HFFc6 (cell line): ENCODE results near the gene WRAP53. TPM values are rescaled to one million over a fixed set of nuclear protein-coding genes. Genes with fewer than 3 reads are reported as not detected.

ENCODE experiments used
- DNase-seq: peaks from one replicate; pipeline ENCODE4 v3.0.0-alpha.2; 2018
- H3K27ac Mint-ChIP-seq: 2 replicates; pipeline ENCODE4 v1.8.0; 2020; ENCODE audit warnings: mild to moderate bottlenecking, mixed read lengths
- H3K27me3 Mint-ChIP-seq: 2 replicates; pipeline ENCODE4 v1.8.0; 2021; ENCODE audit warnings: mild to moderate bottlenecking, moderate library complexity, mixed read lengths; ENCODE audit not compliant: insufficient read depth
- H3K36me3 Mint-ChIP-seq: 2 replicates; pipeline ENCODE4 v1.8.0; 2021; ENCODE audit warnings: low read depth, mixed read lengths
- H3K4me1 Mint-ChIP-seq: 2 replicates; pipeline ENCODE4 v1.8.0; 2020; ENCODE audit warnings: low read depth, mixed read lengths
- H3K4me3 Mint-ChIP-seq: 2 replicates; pipeline ENCODE4 v1.8.0; 2020; ENCODE audit warnings: mild to moderate bottlenecking, moderate library complexity, mixed read lengths
- H3K9me3 Mint-ChIP-seq: 2 replicates; pipeline ENCODE4 v1.8.0; 2020; ENCODE audit warnings: mild to moderate bottlenecking, mixed read lengths
- CTCF ChIP-seq: fragments of 200-600 bp; sonication (generic); IDR thresholded peaks from 2 replicates; pipeline ENCODE4 v1.5.0; 2021; ENCODE audit warnings: antibody characterized with exemption, mild to moderate bottlenecking
- total RNA-seq, 6 experiments: library from RNA; stranded (reverse); fragmentation: NEBNext Ultra II Directional; extraction: Animal tissue kit (Norgen Biotek cat#: 25700); gene quantifications; 2 replicates in 1 of 6; 3 replicates in 5 of 6; pipeline ENCODE4 v1.2.3, GENCODE V29; 2021

Gene WRAP53
- total RNA-seq, 6 experiments from 2014 or later, result 8.6 to 18.2 (median 15.2) TPM

DNA sequence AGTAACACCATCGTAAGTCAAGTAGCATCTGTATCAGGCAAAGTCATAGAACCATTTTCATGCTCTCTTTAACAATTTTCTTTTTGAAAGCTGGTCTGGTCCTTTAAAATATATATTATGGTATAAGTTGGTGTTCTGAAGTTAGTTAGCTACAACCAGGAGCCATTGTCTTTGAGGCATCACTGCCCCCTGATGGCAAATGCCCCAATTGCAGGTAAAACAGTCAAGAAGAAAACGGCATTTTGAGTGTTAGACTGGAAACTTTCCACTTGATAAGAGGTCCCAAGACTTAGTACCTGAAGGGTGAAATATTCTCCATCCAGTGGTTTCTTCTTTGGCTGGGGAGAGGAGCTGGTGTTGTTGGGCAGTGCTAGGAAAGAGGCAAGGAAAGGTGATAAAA lies 15.0 kb upstream of the WRAP53 start:
- Mint-ChIP-seq H3K27me3 (peaks cover 2% of the 10 kb centered on the region; the same call in 1 of the 2 replicates), H3K27ac (no peak overlapping the region), H3K4me1 (peaks cover 13% of the 10 kb centered on the region), H3K9me3 (peaks cover 11% of the 10 kb centered on the region; the same call in 1 of the 2 replicates), H3K36me3 (peaks cover 34% of the 10 kb centered on the region), H3K4me3 (no peak overlapping the region)
- TF ChIP-seq CTCF, result peak; percentile 70
- peak; percentile 1 for DNase-seq

DNA sequence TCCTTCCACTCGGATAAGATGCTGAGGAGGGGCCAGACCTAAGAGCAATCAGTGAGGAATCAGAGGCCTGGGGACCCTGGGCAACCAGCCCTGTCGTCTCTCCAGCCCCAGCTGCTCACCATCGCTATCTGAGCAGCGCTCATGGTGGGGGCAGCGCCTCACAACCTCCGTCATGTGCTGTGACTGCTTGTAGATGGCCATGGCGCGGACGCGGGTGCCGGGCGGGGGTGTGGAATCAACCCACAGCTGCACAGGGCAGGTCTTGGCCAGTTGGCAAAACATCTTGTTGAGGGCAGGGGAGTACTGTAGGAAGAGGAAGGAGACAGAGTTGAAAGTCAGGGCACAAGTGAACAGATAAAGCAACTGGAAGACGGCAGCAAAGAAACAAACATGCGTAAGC lies 13.3 kb upstream of the WRAP53 start:
- Mint-ChIP-seq H3K9me3 (peaks cover 11% of the 10 kb centered on the region; the same call in 1 of the 2 replicates), H3K27ac (no peak overlapping the region), H3K4me1 (peaks cover 13% of the 10 kb centered on the region), H3K4me3 (no peak overlapping the region), H3K36me3 (peaks cover 34% of the 10 kb centered on the region), H3K27me3 (peaks cover 2% of the 10 kb centered on the region; the same call in 1 of the 2 replicates)
- no peak for DNase-seq
- TF ChIP-seq CTCF, result no peak

DNA sequence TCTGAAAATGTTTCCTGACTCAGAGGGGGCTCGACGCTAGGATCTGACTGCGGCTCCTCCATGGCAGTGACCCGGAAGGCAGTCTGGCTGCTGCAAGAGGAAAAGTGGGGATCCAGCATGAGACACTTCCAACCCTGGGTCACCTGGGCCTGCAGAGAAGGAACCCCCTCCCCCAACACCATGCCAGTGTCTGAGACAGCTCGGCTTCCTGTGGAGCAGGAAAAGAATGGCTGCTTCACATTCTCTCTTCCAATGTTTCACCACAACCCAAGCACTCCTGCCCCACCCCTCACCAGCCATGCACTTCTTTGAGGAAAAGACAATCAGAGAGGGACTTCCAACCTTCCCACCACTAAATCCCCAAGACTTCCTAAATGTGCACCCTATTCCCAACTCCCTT lies 11.7 kb upstream of the WRAP53 start:
- H3K4me3 Mint-ChIP-seq, result no peak overlapping the region
- no peak for TF ChIP-seq CTCF
- no peak for DNase-seq
- H3K27me3 Mint-ChIP-seq, result peaks cover 2% of the 10 kb centered on the region; the same call in 1 of the 2 replicates
- peaks cover 11% of the 10 kb centered on the region; the same call in 1 of the 2 replicates for H3K9me3 Mint-ChIP-seq
- H3K27ac Mint-ChIP-seq, result no peak overlapping the region
- H3K36me3 Mint-ChIP-seq, result peaks cover 27% of the 10 kb centered on the region
- peaks cover 13% of the 10 kb centered on the region for H3K4me1 Mint-ChIP-seq

DNA sequence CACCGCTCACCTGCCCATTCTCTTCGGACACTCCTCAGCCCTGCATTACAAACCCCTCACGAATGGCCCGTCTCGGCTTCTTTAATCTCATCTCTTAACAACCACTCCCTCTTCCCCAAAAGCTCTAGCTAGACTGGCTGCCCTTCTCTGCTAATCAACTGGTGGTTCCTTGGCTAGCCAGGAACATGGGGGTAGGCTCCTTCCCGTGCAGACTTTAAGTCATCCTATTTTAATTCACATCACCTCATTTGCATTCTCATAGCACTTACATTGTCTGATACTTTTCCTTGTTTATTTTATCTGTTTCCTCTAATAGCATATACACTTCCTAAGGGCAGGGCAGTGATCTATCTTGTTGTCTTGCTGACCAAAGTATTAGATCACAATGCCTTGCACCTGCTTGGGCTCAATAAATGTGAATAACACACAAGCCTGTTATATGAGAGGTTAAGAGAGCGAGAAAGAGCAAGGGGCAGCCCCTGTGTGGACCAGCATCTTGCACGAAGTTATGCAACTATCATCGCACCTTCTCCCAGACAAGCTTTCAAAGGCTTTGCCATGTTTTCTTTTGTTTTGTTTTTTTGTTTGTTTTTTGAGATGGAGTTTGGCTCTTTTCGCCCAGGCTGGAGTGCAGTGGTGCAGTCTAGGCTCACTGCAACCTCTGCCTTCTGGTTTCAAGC lies 10.7 kb upstream of the WRAP53 start:
- H3K36me3 Mint-ChIP-seq, result peaks cover 23% of the 10 kb centered on the region
- peaks cover 2% of the 10 kb centered on the region; the same call in 1 of the 2 replicates for H3K27me3 Mint-ChIP-seq
- H3K4me1 Mint-ChIP-seq, result peaks cover 13% of the 10 kb centered on the region
- H3K27ac Mint-ChIP-seq, result no peak overlapping the region
- H3K9me3 Mint-ChIP-seq, result peaks cover 11% of the 10 kb centered on the region; the same call in 1 of the 2 replicates
- no peak for DNase-seq
- no peak overlapping the region for H3K4me3 Mint-ChIP-seq
- TF ChIP-seq CTCF, result no peak

DNA sequence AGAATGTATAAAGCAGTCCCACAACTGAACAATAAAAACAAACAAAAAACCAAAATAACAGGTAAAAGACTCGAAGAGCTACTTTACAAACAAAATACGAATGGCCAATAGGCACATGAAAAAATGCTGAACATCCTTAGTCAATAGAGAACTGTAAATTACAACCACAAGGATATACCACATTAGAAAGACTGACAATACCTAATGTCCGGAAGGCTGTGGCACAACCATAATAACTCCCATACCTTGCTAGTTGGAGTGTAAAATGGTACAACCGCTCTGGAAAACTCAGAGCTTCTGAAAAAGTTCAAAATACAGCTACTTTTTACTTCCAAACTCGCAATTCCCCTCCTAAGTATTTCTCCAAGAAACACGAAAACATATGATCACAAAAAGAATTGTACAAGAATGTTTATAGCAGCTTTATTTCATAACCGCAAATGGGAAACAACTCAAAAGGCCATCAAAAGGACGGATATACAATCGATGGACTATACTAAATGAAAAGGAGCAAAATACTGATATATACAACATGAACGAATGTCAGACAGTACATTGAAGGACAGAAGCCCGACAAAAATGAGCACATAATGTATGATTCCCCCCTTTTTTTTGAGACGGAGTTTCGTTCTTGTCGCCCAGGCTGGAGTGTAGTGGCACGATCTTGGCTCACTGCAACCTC lies 3.3 kb upstream of the WRAP53 start:
- no peaks in the 10 kb centered on the region for H3K9me3 Mint-ChIP-seq
- H3K27ac Mint-ChIP-seq, result peak overlapping the region; percentile 98
- DNase-seq, result no peak
- peaks cover 27% of the 10 kb centered on the region for H3K4me1 Mint-ChIP-seq
- H3K36me3 Mint-ChIP-seq, result peaks cover 14% of the 10 kb centered on the region
- no peaks in the 10 kb centered on the region; the same call in none of the 2 replicates for H3K27me3 Mint-ChIP-seq
- TF ChIP-seq CTCF, result no peak
- H3K4me3 Mint-ChIP-seq, result peak overlapping the region; percentile 93
